H9 (cell line): Measurements from ENCODE around the gene PACSIN2. TPM values are rescaled to one million over a fixed set of nuclear protein-coding genes. Genes with fewer than 3 reads are reported as not detected.

Experiments
- DNase-seq: peaks from one replicate; pipeline ENCODE4 v3.0.0-alpha.2; 2017
- H2AFZ ChIP-seq: one replicate; pipeline ENCODE4 v1.6.1; 2013; ENCODE audit warnings: mild to moderate bottlenecking, low read length, control low read depth, moderate library complexity
- H2AK5ac ChIP-seq: 2 replicates; pipeline ENCODE4 v1.6.1; 2013; ENCODE audit warnings: low read length, control low read depth, mixed read lengths; ENCODE audit not compliant: insufficient read length
- H2BK120ac ChIP-seq: one replicate; pipeline ENCODE4 v1.6.1; 2013; ENCODE audit warnings: low read depth, mild to moderate bottlenecking, low read length, control low read depth, inconsistent platforms; ENCODE audit not compliant: poor library complexity, severe bottlenecking
- H2BK12ac ChIP-seq: 2 replicates; pipeline ENCODE4 v1.6.1; 2013; ENCODE audit warnings: low read length, control low read depth, mixed read lengths, low read depth; ENCODE audit not compliant: insufficient read length
- H2BK15ac ChIP-seq: 2 replicates; pipeline ENCODE4 v1.6.1; 2013; ENCODE audit warnings: low read depth, low read length, control low read depth
- H2BK20ac ChIP-seq: one replicate; pipeline ENCODE4 v1.6.1; 2013; ENCODE audit warnings: low read depth, mild to moderate bottlenecking, low read length, control low read depth, inconsistent platforms; ENCODE audit not compliant: poor library complexity, severe bottlenecking
- H2BK5ac ChIP-seq: 2 replicates; pipeline ENCODE4 v1.6.1; 2013; ENCODE audit warnings: low read length, control low read depth, mixed read lengths; ENCODE audit not compliant: insufficient read length
- H3K14ac ChIP-seq: 2 replicates; pipeline ENCODE4 v1.6.1; 2013; ENCODE audit warnings: low read length, control low read depth; ENCODE audit not compliant: insufficient read depth
- H3K18ac ChIP-seq: 2 replicates; pipeline ENCODE4 v1.6.1; 2013; ENCODE audit warnings: low read depth, mild to moderate bottlenecking, mixed read lengths, low read length, control low read depth; ENCODE audit not compliant: insufficient read length
- H3K23ac ChIP-seq: 2 replicates; pipeline ENCODE4 v1.6.1; 2013; ENCODE audit warnings: low read length, control low read depth, mixed read lengths, low read depth; ENCODE audit not compliant: insufficient read length
- H3K23me2 ChIP-seq: 2 replicates; pipeline ENCODE4 v1.6.1; 2013; ENCODE audit warnings: low read depth, mild to moderate bottlenecking, mixed read lengths, low read length, control low read depth; ENCODE audit not compliant: insufficient read length, poor library complexity, severe bottlenecking
- H3K27ac ChIP-seq: 2 replicates; pipeline ENCODE4 v1.5.1; 2013; ENCODE audit warnings: low read length, control low read depth, mixed read lengths, low read depth; ENCODE audit not compliant: insufficient read length
- H3K27me3 ChIP-seq: 2 replicates; pipeline ENCODE4 v1.6.1; 2013; ENCODE audit warnings: low read length, control low read depth, inconsistent platforms; ENCODE audit not compliant: insufficient read depth
- H3K4ac ChIP-seq: 2 replicates; pipeline ENCODE4 v1.6.1; 2013; ENCODE audit warnings: low read depth, mild to moderate bottlenecking, control low read depth, inconsistent platforms, low read length, moderate library complexity
- H3K4me1 ChIP-seq: 2 replicates; pipeline ENCODE4 v1.6.1; 2013; ENCODE audit warnings: low read length, control low read depth, inconsistent platforms; ENCODE audit not compliant: insufficient read depth
- H3K4me2 ChIP-seq: 2 replicates; pipeline ENCODE4 v1.6.1; 2013; ENCODE audit warnings: low read length, control low read depth, mixed read lengths; ENCODE audit not compliant: insufficient read length, insufficient read depth
- H3K56ac ChIP-seq: 2 replicates; pipeline ENCODE4 v1.6.1; 2013; ENCODE audit warnings: low read depth, mild to moderate bottlenecking, mixed read lengths, low read length, control low read depth; ENCODE audit not compliant: insufficient read length
- H3K79me1 ChIP-seq: 2 replicates; pipeline ENCODE4 v1.6.1; 2013; ENCODE audit warnings: low read depth, mild to moderate bottlenecking, moderate library complexity, low read length, control low read depth, inconsistent platforms; ENCODE audit not compliant: insufficient read depth, poor library complexity, severe bottlenecking
- H3K79me2 ChIP-seq: 2 replicates; pipeline ENCODE4 v1.6.1; 2013; ENCODE audit warnings: low read length, control low read depth, inconsistent platforms; ENCODE audit not compliant: insufficient read depth
- H3K9ac ChIP-seq: 2 replicates; pipeline ENCODE4 v1.6.1; 2013; ENCODE audit warnings: low read length, control low read depth, mixed read lengths; ENCODE audit not compliant: insufficient read length; ENCODE audit errors: extremely low read depth
- H3K9me3 ChIP-seq: one replicate; pipeline ENCODE4 v1.6.1; 2013; ENCODE audit warnings: low read depth, low read length, inconsistent platforms; ENCODE audit not compliant: control insufficient read depth
- H3T11ph ChIP-seq: one replicate; pipeline ENCODE4 v1.6.1; 2013; ENCODE audit warnings: mild to moderate bottlenecking, low read length, control low read depth, inconsistent platforms
- H4K20me1 ChIP-seq: one replicate; pipeline ENCODE4 v1.6.1; 2013; ENCODE audit not compliant: control insufficient read depth, insufficient read length, insufficient read depth
- H4K5ac ChIP-seq: 2 replicates; pipeline ENCODE4 v1.6.1; 2013; ENCODE audit warnings: low read depth, mild to moderate bottlenecking, mixed read lengths, low read length, control low read depth; ENCODE audit not compliant: insufficient read length
- H4K8ac ChIP-seq: replicated peaks from 2 replicates; pipeline ENCODE4 v1.6.1; 2013; ENCODE audit warnings: low read length, control low read depth, mixed read lengths, low read depth; ENCODE audit not compliant: insufficient read length
- H4K91ac ChIP-seq: 2 replicates; pipeline ENCODE4 v1.6.1; 2013; ENCODE audit warnings: low read depth, mild to moderate bottlenecking, moderate library complexity, mixed read lengths, low read length, control low read depth; ENCODE audit not compliant: insufficient read length
- H3K27ac Mint-ChIP-seq, 3 experiments: 2 replicates in 2 of 3; 3 replicates in 1 of 3; pipeline ENCODE4 v1.8.0; 2020 to 2021; ENCODE audit warnings: mixed read lengths in 3 of 3, mild to moderate bottlenecking in 1 of 3, moderate library complexity in 1 of 3
- H3K27me3 Mint-ChIP-seq: 2 replicates; pipeline ENCODE4 v1.8.0; 2021; ENCODE audit warnings: low read depth, mild to moderate bottlenecking, moderate library complexity, mixed read lengths
- H3K36me3 Mint-ChIP-seq, 3 experiments: 2 replicates in 2 of 3; 3 replicates in 1 of 3; pipeline ENCODE4 v1.8.0; 2020 to 2021; ENCODE audit warnings: low read depth in 3 of 3, mixed read lengths in 3 of 3; ENCODE audit not compliant: insufficient read depth in 1 of 3
- H3K4me1 Mint-ChIP-seq, 2 experiments: 2 replicates each; pipeline ENCODE4 v1.8.0; 2020; ENCODE audit warnings: mixed read lengths in 2 of 2
- H3K4me3 Mint-ChIP-seq, 2 experiments: 2 replicates in 1 of 2; 3 replicates in 1 of 2; pipeline ENCODE4 v1.8.0; 2020 to 2021; ENCODE audit warnings: mild to moderate bottlenecking in 2 of 2, mixed read lengths in 2 of 2, moderate library complexity in 1 of 2
- H3K9me3 Mint-ChIP-seq, 2 experiments: 2 replicates in 1 of 2; 3 replicates in 1 of 2; pipeline ENCODE4 v1.8.0; 2020; ENCODE audit warnings: mild to moderate bottlenecking in 2 of 2, mixed read lengths in 2 of 2, moderate library complexity in 1 of 2
- WGBS: extraction: QIAGEN DNeasy Blood & Tissue Kit; methylation state at CpG from one replicate; pipeline ENCODE4 v1.1.7; 2013; ENCODE audit warnings: missing lambda C conversion rate, low lambda C conversion rate, mixed read lengths; ENCODE audit not compliant: insufficient read length; ENCODE audit errors: extremely low coverage; 5-methylcytosine and 5-hydroxymethylcytosine counted together
- total RNA-seq: library from RNA; stranded (reverse); gene quantifications from 2 replicates; pipeline ENCODE4 v1.2.1, GENCODE V29; 2021
- TF ChIP-seq, protein P1 (sequence below): fragments of 200-600 bp; sonication (generic); conservative IDR thresholded peaks from 3 replicates; pipeline ENCODE4 v1.8.0; 2021; ENCODE audit warnings: antibody characterized with exemption, mild to moderate bottlenecking

Gene PACSIN2
- total RNA-seq, 1 experiment from 2014 or later, result 62.3 TPM

DNA sequence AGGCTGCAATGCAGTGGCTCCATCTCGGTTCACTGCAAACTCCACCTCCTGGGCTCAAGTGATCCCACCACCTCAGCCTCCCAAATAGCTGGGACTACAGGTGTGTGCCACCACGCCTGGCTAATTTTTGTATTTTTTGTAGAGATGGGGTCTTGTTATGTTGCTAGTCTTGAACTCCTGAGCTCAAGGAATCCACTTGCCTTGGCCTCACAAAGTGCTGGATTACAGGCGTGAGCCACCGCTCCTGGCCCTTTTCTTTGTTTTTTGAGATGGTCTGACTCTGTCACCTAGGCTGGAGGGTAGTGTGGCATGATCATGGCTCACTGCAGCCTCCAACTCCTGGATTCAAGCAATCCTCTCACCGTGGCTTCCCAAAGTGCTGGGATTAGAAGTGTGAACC is 178.9 kb downstream of the PACSIN2 start:
- no peaks in the 10 kb centered on the region for H3K9me3 ChIP-seq
- H3K27ac ChIP-seq, result no peak overlapping the region
- no peak overlapping the region for H3K23ac ChIP-seq
- H2BK5ac ChIP-seq, result no peak overlapping the region
- no peak overlapping the region for H2AK5ac ChIP-seq
- no CpG with 5 or more reads among the region's 5 CpGs for WGBS
- no peak overlapping the region for H2BK120ac ChIP-seq
- no peaks in the 10 kb centered on the region for H3K4me1 ChIP-seq
- no peak overlapping the region for H4K8ac ChIP-seq
- no peak overlapping the region for H3T11ph ChIP-seq
- no peak overlapping the region for H3K27ac Mint-ChIP-seq
- no peak overlapping the region for H2BK12ac ChIP-seq
- H3K36me3 Mint-ChIP-seq, result peaks cover 5 to 16% (median 14%) of the 10 kb centered on the region in 3 experiments; a peak in 5 of 7 replicates
- no peak overlapping the region for H2BK20ac ChIP-seq
- no peak overlapping the region for H2BK15ac ChIP-seq
- no peak overlapping the region for H2AFZ ChIP-seq
- no peak overlapping the region for H4K5ac ChIP-seq
- H4K91ac ChIP-seq, result no peak overlapping the region
- TF ChIP-seq, protein P1, sequence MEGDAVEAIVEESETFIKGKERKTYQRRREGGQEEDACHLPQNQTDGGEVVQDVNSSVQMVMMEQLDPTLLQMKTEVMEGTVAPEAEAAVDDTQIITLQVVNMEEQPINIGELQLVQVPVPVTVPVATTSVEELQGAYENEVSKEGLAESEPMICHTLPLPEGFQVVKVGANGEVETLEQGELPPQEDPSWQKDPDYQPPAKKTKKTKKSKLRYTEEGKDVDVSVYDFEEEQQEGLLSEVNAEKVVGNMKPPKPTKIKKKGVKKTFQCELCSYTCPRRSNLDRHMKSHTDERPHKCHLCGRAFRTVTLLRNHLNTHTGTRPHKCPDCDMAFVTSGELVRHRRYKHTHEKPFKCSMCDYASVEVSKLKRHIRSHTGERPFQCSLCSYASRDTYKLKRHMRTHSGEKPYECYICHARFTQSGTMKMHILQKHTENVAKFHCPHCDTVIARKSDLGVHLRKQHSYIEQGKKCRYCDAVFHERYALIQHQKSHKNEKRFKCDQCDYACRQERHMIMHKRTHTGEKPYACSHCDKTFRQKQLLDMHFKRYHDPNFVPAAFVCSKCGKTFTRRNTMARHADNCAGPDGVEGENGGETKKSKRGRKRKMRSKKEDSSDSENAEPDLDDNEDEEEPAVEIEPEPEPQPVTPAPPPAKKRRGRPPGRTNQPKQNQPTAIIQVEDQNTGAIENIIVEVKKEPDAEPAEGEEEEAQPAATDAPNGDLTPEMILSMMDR, result no peak
- H3K14ac ChIP-seq, result no peak overlapping the region
- no peak overlapping the region for H3K4ac ChIP-seq
- no peak overlapping the region for H3K4me2 ChIP-seq
- H3K79me2 ChIP-seq, result no peaks in the 10 kb centered on the region
- H3K23me2 ChIP-seq, result no peaks in the 10 kb centered on the region
- no peak overlapping the region for H3K4me3 Mint-ChIP-seq
- H3K9ac ChIP-seq, result no peak overlapping the region
- DNase-seq, result no peak
- H4K20me1 ChIP-seq, result no peaks in the 10 kb centered on the region
- no peak overlapping the region for H3K56ac ChIP-seq
- no peaks in the 10 kb centered on the region for H3K27me3 ChIP-seq
- H3K4me1 Mint-ChIP-seq, result no peaks in the 10 kb centered on the region
- H3K18ac ChIP-seq, result no peak overlapping the region
- no peaks in the 10 kb centered on the region; a peak in 1 of 5 replicates for H3K9me3 Mint-ChIP-seq
- no peaks in the 10 kb centered on the region for H3K79me1 ChIP-seq
- H3K27me3 Mint-ChIP-seq, result no peaks in the 10 kb centered on the region
